ENCODE measurements around the gene CNTNAP5.

CNTNAP5 gene

DNA sequence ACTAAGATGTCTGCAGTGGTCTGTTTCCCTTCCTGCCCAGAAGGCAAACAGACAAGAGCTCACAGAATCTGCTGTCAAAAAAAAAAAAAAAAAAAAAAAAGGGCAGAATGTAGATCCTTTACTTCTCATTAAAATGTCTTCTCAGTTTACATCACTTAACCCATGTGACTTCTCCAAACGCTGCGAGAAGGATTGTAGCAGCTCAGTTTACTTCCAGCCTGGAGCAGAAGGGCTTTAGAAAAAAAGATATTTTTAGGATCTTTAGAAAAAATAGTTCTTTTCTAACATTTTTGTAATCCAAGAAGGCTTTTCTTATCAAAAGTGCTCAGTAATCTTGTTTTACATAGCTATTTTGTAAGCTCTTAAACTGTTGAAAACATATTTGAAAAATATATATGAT lies 425.4 kb downstream of the CNTNAP5 start:
- DNase-seq (ENCODE audit: low spot score) = no peak

DNA sequence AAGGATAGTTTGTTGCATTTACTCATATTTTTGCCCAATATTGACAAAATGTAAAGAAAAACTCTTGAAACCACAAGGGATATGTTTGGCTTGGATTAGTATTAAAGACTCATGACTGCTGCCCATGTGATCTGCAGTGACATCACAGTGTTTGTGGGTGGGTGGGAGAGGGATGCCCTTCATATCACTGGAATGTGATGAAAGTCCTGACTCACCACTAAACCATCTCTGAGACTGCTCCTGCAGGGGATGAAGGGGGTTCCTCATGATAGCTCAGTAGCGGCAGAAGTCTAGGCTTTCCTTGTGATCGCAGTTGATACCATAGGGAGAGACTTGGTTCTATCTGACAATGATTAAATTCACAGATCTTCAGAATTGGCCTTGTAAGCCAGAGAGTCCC lies 451.2 kb downstream of the CNTNAP5 start:
- no peak for DNase-seq (ENCODE audit: low spot score)

DNA sequence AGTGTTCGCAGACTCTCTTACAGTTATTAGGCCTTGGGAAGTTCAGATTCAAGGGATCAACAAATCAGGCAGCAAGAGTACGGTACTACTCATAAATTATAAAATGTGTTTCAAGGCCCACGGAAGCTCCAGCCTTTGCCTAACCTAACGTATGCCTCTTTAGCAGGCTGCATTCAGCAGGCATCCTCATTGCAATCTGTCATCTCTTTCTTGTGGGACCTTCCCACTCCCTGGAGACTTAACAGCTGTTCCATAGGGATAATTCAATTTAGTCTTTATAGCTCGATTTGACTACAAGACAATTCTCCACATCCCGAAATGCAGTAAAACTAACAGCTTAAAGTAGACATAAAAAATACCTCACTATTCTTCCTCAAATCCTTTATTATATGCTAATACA lies 453.7 kb downstream of the CNTNAP5 start:
- DNase-seq (ENCODE audit: low spot score) = no peak

DNA sequence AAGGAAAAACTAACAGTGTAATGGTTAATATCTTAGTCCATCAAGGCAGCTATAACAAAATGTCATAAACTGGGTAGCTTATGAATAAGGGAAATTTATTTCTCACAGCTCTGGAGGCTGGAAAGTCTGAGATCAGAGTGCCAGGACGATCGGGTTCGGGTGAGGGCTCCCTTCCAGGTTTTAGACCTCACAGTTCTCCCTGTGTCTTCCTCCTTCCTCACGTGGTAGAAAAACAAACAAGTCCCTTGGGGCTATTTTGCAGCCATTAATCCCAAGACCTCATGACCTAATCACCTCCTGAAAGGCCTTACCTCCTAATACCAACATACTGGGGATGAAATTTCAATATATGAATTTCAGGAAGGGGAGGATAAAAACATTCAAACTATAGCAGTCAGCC lies 455.9 kb downstream of the CNTNAP5 start:
- DNase-seq (ENCODE audit: low spot score) = no peak

DNA sequence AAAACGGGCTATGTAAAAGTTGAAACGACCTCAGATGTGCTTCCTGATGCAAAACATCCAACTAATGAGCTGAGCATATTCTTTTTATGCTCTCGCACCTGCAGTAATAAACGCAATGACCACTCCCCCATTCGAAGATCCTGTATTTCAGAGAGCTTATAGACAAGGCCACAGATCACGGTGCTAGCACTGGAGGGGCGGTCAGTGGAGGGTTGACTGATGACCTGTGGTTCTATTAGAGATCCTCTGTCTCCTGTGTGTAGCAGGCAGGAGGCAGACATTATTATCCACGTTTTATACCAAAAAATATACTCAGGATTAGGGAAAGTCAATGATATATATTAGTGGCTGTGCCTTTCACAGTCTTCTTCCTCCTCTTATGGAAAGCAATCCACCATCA lies 457.0 kb downstream of the CNTNAP5 start:
- no peak for DNase-seq (ENCODE audit: low spot score)

DNA sequence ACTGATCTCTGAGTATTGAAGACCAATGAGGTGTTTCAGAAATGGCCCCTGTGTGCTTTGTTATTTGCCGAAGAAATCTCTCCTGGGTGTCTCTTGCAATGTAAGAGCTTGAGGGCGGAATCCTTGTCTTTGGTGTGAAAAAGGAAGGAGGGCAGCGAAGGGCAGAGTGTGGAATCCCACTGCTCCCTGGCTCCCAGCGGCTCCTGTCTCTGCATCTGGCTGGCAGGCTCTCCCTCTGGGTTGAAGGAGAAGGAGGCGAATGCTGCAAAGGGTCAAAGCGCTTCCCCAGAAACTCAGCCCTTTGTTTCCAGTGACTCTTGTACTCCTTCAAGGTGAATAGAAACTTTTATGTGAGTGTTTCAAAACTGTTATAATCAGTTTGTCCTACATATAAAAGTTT lies 457.5 kb downstream of the CNTNAP5 start:
- no peak for DNase-seq (ENCODE audit: low spot score)

DNA sequence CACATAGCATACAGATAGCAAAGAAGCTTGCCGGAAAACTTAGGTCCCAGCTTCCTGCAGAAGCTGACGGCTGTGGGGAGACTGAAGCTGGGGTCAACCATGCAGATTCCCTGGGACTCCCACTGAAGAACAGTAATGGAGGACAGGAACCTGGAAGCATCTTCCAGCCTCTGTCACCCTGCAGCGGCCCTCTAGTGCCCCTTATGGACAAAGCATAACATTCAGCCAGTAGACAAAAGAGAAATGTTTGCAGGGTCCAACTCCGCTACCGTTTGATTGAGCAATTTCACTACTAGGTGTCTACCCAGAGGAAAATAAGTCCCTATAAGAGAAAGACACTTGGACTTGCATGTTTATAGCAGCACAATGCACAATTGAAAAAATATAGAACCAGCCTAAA lies 460.6 kb downstream of the CNTNAP5 start:
- no peak for DNase-seq (ENCODE audit: low spot score)

DNA sequence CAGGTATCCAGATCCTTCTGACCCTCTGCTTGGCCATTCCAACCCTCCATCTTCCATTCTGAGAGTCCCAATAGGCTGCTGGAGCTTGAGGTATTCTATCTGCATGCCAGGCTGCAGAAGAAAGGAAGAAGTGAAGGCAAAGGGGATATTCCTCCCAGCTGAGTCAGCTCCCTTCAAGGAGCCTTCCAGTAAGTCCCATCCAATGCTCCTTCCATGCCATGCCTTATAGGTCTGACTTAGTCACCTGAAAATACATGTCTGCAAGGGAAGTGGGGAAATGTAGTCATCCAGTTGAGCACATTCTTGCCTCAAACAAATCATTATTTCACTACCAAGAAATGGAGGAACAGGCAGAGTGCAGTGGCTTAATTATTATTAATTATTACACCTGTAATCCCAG lies 464.6 kb downstream of the CNTNAP5 start:
- DNase-seq (ENCODE audit: low spot score) = no peak

DNA sequence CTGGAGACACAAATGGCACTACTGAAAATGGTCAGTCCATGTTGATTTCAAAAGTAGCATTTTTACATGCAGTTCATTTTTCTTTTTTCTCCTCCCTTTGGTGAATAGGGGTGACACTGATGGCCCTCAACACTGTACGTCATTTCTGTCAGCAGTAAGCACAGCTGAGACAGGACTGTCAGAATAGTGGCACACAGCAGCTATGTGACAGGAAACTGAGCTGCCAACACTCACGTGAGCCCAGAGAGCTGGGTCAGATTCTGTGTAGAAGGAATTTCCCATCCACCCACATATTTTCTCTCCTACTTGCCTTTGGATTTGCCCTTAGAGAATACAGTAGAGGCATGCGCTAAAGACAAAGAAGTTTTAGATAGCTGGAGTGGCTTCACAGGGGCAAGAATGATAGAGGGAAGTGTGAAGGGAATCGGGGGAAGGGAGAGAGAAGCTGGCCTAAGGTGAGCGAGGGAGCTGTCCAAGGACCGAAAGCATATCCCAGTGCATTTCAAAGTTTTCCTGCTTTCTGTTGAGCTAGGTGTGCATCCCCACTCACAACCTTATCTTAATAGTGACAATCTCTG lies 476.6 kb downstream of the CNTNAP5 start:
- no peak for DNase-seq (ENCODE audit: low spot score)

DNA sequence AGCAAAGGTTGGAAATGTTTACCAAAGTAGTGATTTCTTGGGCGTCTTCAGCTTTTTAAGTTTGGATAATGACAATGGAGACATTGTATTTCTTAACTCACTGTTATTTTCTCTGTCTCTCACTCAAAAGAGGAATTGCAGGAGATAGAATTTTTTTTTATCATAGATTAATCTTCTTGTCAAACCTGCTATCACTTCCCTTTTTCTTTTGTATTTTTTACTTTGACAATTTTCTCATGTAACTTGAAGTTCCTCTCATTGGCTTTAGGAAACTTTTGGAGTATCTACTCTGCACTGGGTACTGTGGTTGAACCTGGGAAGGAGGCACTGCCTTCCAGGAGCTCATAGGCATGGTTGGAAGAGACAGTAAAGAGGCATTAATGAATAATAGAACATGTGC lies 489.1 kb downstream of the CNTNAP5 start:
- no peak for DNase-seq (ENCODE audit: low spot score)

DNA sequence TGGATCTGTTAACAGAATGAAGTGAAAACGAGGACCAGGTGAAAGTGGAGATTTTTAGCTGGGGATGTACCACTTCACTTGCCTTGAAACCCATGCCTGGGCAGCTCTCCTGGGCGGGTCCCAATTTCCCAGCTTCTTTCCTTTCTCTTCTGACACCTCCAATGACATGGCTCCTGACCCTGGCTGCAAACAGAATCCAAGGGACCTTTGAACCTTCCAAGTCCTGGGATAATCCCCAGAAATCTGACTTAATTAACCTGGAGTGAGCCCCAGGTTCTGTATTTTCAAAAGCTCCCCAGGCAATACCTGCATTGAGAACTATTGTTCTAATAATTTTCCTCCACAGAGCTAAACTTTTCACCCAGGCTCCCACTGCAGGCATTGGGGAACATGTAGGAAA lies 495.9 kb downstream of the CNTNAP5 start:
- DNase-seq (ENCODE audit: low spot score) = no peak

DNA sequence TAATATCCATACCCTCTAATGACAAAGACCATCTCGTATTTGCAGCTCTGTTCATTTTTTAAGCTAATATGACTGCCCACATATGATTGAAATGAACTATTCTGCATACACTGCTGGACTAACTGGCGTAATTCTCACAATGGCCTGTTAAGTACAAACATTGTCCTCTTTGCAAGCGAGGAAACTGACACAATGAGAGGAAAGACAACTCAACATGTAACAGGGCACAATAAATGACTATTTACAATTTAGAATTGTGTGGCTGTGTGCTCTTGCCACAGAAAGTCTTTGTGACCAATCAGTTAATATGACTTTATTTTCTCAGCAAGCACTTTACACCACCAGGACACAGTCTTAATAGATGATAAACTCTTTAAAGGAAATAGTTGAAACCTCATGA lies 498.0 kb downstream of the CNTNAP5 start:
- DNase-seq (ENCODE audit: low spot score) = no peak

DNA sequence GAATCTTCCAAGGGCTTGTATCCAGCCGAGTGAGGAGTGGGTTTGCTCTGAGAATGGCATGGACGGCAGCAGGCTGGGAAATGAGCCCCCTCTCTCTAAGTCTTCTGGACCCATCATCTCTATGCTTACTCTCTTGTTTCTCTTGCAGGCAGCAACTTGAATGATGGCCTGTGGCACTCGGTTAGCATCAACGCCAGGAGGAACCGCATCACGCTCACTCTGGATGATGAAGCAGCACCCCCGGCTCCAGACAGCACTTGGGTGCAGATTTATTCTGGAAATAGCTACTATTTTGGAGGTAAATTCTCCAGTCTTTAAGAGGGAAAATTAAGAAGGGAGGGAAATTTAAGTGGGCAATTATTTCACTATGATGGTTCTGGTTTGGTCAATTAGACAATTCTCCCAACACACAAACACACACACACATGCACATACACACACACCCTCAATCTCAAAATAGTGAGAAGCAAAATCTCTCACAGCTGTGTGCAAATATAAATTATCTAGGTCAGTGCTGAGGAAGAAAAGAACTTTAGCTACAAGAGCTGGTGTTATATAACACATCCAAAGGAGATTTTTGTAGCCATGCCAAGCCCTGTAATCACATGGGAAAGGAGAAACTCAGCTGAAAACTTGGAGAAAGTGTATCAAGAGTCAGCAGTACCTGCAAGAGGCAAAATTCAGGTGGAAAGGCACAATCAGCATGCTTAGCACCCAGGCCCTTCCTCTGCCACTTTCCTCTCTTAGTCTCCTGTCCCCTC lies 499.2 kb downstream of the CNTNAP5 start:
- DNase-seq (ENCODE audit: low spot score) = no peak

DNA sequence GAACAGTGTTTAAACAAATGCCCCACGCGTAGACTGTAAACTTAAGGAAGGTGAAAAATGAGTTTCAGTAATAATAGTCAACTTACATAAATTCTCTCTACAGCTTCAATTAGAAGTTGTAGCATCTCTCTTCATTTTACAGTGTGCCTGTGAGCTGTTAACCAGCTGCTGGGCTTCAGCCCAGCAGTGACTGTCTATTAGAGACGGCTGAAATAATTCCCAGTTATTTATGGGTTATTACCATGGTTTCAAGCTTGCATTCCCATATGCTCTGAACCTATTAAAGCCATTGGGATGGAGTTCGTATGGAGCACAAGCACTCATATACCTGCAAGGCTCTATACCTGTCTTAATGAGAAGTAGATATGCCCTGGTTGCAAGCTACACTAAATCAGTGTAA lies 501.1 kb downstream of the CNTNAP5 start:
- no peak for DNase-seq (ENCODE audit: low spot score)

DNA sequence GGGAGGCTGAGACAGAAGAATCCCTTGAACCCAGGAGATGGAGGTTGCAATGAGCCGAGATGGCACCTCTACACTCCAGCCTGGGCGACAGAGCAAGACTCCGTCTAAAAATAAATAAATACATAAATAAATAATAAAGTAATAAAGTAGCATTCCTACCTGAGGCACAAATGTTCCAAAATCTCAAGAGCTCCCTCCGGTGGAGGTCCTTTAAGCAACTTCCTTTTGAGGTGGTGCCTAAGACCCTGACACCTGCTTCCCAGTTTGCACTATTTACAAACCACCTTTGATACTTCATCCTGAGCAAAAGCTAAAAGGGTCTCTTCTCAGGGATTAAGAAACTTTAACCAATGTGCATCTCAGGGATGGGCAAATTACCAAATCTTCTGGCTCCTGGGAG lies 505.1 kb downstream of the CNTNAP5 start:
- DNase-seq (ENCODE audit: low spot score) = no peak

DNA sequence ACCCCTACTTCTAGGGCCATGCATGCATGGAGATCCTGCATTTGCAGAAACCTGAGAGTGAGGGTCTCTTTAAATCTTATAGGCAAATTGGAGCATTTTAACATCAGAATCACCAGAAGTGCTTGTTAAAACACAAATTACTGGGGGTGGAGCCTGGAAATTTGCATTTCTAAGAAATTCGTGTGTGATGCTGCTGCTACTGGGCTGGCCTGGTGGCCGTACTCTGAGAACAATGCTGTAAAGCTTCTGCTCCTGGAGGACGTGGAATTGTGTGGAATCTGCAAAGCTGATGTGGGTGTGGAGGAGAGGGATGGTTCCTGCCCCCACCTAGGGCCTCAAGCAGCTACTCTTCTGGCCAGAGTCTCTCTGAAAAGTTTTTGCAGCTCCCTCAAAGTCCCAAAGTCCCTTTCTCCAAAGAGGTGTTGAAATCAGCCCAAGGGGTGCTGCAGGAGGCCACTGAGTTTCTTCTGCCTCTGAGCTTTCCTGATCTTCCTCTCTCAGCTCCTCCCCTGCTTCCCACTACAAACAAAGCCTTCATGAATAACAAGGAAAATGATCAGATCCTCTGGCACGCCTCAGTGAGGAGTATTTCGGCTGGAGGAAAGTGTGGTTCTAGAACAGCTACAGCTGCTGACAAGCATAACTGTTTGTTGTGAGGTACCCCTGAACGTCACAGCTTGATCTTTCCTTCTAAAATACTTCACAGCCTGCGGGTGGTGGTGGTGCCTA lies 508.3 kb downstream of the CNTNAP5 start:
- no peak for DNase-seq (ENCODE audit: low spot score)

DNA sequence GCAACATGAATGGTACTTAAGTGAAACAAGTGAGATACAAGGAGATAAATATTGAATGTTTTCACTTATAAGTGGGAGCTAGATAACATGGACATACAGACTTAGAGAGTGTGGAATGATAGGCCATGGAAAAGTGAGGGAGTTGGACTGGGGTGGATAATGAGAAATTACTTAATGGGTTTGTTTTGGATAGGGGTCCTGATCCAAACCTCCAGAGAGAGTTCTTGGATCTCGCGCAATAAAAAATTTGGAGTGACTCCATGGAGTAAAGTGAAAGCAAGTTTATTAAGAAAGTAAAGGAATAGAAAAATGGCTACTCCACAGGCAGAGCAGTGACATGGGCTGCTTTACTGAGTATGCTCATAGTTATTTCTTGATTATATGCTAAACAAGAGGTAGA lies 508.9 kb downstream of the CNTNAP5 start:
- no peak for DNase-seq (ENCODE audit: low spot score)

DNA sequence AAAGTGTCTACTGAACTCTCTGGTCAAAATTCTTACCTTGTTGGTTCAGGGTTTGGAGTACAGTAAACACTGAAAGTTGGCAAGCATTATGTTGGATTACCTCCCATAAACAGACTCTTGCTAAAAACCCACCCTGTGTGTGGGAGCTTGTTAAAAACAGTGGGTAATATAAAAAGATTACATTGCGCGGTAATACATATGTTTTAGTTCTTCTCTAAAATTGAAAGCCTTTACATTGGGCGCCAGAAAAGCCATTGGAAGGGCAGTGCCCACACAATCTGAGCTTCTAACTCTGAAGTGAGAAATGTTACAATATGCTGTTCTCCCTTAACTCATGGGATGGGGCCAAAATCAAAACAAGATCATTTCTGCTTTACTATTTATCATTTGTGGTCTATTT lies 510.7 kb downstream of the CNTNAP5 start:
- no peak for DNase-seq (ENCODE audit: low spot score)

DNA sequence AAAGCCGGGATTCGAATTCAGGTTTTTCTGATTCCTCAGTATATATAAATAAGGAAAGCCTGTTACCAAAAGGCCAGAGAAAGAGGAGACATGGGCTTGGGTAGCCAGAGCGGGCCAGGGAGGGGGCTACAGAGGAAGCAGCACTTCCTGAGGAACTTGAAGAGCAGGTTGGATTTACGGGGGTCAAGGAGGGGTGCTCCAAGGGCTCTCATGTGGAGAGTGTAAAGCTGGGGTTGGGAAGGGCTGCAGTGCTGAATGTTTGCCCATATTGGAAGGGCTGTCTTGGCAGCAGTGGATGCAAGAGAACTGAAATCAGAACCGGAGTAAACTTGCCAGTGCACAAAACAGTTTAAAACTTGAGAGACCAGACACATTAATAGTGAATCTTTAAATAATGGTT lies 511.5 kb downstream of the CNTNAP5 start:
- DNase-seq (ENCODE audit: low spot score) = no peak

DNA sequence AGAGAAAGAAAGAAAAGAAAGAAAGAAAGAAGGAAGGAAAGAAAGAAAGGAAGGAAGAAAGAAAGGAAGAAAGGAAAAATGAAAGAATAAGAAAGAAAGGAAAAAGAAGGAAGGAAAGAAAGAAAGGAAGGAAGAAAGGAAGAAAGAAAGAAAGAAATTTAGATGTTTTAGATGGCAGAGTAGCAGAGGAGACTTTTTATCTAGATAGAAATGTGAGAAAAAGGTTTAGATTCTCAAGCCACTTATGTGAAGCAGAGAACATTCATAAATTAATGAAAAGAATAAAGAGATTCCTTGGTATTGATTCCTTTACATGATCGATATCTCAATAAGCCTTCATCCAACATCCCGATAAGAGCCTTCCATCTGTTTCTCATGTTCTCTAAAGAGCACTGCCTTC lies 513.5 kb downstream of the CNTNAP5 start:
- no peak for DNase-seq (ENCODE audit: low spot score)

DNA sequence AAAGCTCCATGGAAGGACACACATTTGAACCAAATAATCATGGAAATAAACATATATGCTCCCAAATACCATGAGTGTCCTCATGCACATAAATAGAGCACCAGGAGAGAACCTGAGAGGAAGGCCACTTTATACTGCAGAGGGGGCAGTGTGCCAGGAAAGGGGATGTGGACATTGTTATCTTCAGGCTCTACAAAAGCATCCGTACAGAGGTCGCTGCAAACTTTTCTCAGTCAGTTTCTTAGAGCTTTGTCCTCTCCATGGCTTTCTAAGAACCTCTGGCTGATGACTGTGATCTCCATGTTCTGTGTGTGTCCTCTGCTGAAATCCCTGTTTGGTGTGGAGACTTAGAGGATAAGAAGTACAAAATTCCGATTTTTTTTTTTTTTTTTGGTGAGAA lies 515.7 kb downstream of the CNTNAP5 start:
- no peak for DNase-seq (ENCODE audit: low spot score)

DNA sequence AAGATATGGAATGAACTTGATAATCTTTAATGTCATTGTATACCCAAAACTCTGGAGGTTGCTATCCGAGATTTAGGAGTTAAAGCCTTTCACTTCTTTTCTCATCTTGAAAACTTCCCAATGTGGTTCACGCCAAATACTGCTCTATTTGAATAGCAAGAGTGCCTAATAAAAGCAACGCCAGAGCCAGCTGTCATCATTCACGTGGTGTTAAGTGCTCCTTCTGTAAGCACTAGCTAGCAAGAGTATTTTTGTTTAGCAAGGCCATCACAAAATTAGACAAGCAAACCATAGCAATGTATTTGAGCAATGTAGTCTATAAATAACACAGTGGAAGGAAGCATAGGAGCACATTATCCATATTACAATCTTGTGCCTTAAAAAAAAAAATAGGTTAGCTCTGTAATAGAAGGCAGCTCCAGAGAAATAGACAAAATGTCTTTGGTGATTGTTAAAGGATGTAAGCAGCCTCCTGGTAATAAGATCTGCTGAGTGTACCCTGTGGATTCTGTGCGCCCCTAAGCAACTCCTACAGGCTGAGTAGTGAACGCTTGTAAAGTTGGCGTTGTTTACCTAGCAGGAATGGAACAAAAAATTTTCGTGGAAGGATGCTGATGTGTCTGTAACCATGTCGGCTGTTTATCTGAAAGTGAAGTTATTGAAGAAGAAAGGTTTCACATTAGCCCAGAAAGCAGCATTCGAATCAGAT lies 518.0 kb downstream of the CNTNAP5 start:
- peak; percentile 58 for DNase-seq (ENCODE audit: low spot score)

DNA sequence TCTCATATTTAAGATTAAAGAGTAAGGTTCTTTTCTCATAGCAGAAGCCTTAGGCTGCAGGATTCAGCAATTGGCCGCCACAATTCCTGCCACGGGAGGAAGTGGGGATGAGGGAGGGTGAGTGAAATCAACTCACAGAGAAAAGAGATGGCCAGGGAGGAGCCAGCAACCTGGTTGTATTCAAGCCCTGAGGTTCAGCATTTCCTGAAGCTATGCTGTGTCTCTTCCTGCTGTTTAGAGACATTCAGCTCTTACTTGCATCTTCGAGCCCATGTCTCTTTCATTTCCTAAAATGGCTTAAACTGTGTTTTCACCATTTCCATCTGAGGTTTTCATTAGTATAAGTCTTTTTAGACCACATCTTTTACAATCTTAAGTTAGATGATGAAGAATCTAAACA lies 522.6 kb downstream of the CNTNAP5 start:
- no peak for DNase-seq (ENCODE audit: low spot score)

Measured in Ammon's horn (tissue), 1 donor.